ENCODE data around the gene RNASEH1.

- TF ChIP-seq CTCF (IDR thresholded peaks at IDR 0.05): no peak
- TF ChIP-seq EP300 (IDR thresholded peaks at IDR 0.05): no peak
- TF ChIP-seq POLR2A (IDR thresholded peaks at IDR 0.05): peak in 3 of 4 donors; percentile 51 to 87 (median 76)
Measured at GRCh38 chr2:3519255-3520205, 38.6 kb downstream of the RNASEH1 start, which contains the start of gene ADI1.
